SK-N-SH (cell line): Measurements from ENCODE around the gene TCFL5.

ENCODE experiments used
- CHD2 ChIP-seq: fragments of 150-350 bp; IDR thresholded peaks from 2 replicates; pipeline ENCODE4 v1.6.1; 2018; ENCODE audit warnings: low read length; ENCODE audit not compliant: partially characterized antibody
- EP300 ChIP-seq, 2 experiments: IDR thresholded peaks; 2 replicates each; pipeline versions ENCODE4 v1.4.0 to v1.6.1; 2012; ENCODE audit warnings: borderline replicate concordance in 1 of 2, low read depth in 1 of 2, low read length in 1 of 2
- EZH2phosphoT487 ChIP-seq: fragments of 200-600 bp; sonication (generic); IDR thresholded peaks from 2 replicates; pipeline ENCODE4 v1.6.1; 2017; ENCODE audit warnings: low read depth, mixed run types, mild to moderate bottlenecking, antibody characterized with exemption, moderate library complexity, borderline replicate concordance
- JUND ChIP-seq: IDR thresholded peaks from 2 replicates; pipeline ENCODE4 v1.4.0; 2012
- MXI1 ChIP-seq: IDR thresholded peaks from 2 replicates; pipeline ENCODE4 v1.6.1; 2012; ENCODE audit warnings: mild to moderate bottlenecking, low read depth, low read length, improper control_type of control experiment
- NRF1 ChIP-seq: IDR thresholded peaks from 2 replicates; pipeline ENCODE4 v1.6.1; 2012; ENCODE audit warnings: low read depth, mild to moderate bottlenecking, low read length
- RAD21 ChIP-seq: IDR thresholded peaks from 2 replicates; pipeline ENCODE4 v1.6.1; 2012; ENCODE audit warnings: mild to moderate bottlenecking, low read length
- RXRA ChIP-seq: IDR thresholded peaks from 2 replicates; pipeline ENCODE4 v1.4.0; 2012; ENCODE audit warnings: low read depth, mild to moderate bottlenecking, borderline replicate concordance
- YY1 ChIP-seq: IDR thresholded peaks from 2 replicates; pipeline ENCODE4 v1.4.0; 2012; ENCODE audit warnings: low read depth, mild to moderate bottlenecking
- TF ChIP-seq, protein P1 (sequence below): fragments of 200-600 bp; sonication (generic); IDR thresholded peaks from 2 replicates; pipeline ENCODE4 v1.6.1; 2017; ENCODE audit warnings: antibody characterized with exemption, mild to moderate bottlenecking, moderate library complexity
- TF ChIP-seq, protein P2 (sequence below): IDR thresholded peaks from 2 replicates; pipeline ENCODE4 v1.4.0; 2012; ENCODE audit warnings: low read depth
- TF ChIP-seq, protein P3 (sequence below): fragments of 150-350 bp; IDR thresholded peaks from 2 replicates; pipeline ENCODE4 v1.6.1; 2017; ENCODE audit warnings: antibody characterized with exemption, low read length, low read depth, borderline replicate concordance
- TF ChIP-seq, protein P4 (sequence below): IDR thresholded peaks from 2 replicates; pipeline ENCODE4; 2012

DNA sequence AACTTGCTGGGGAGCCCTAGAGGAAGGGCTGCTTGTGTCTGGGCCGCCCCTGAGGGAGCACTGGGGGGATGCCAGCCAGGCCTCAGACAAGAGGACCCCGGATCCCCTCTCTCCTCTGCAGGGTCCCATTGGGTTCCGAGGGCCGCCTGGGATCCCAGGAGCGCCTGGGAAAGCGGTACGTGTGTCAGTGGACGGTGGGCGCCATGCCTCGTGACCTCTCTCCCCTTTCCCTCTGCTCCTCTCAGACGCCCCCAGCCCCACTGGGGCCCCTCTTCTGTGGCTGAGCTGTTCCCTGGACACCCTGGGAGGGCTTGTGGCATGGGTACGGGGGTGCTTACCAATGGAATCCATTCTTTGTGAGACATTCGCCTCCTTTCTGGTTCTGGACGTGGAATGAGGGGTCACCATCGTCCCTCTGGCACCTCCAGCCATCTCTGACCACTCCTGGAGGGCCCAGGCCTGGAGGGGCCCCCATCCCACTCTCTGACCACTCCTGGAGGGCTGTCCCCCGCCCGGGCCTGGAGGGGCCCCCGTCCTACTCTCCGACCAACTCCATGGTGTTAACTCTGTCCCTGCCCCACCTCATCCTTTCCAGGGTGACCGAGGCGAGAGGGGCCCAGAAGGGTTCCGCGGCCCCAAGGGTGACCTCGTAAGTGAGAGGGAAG is 34.8 kb downstream of the TCFL5 start:
- TF ChIP-seq, protein P1, sequence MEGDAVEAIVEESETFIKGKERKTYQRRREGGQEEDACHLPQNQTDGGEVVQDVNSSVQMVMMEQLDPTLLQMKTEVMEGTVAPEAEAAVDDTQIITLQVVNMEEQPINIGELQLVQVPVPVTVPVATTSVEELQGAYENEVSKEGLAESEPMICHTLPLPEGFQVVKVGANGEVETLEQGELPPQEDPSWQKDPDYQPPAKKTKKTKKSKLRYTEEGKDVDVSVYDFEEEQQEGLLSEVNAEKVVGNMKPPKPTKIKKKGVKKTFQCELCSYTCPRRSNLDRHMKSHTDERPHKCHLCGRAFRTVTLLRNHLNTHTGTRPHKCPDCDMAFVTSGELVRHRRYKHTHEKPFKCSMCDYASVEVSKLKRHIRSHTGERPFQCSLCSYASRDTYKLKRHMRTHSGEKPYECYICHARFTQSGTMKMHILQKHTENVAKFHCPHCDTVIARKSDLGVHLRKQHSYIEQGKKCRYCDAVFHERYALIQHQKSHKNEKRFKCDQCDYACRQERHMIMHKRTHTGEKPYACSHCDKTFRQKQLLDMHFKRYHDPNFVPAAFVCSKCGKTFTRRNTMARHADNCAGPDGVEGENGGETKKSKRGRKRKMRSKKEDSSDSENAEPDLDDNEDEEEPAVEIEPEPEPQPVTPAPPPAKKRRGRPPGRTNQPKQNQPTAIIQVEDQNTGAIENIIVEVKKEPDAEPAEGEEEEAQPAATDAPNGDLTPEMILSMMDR, result no peak
- TF ChIP-seq RAD21, result no peak
- TF ChIP-seq, protein P2, sequence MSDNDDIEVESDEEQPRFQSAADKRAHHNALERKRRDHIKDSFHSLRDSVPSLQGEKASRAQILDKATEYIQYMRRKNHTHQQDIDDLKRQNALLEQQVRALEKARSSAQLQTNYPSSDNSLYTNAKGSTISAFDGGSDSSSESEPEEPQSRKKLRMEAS, result no peak
- TF ChIP-seq, protein P3, sequence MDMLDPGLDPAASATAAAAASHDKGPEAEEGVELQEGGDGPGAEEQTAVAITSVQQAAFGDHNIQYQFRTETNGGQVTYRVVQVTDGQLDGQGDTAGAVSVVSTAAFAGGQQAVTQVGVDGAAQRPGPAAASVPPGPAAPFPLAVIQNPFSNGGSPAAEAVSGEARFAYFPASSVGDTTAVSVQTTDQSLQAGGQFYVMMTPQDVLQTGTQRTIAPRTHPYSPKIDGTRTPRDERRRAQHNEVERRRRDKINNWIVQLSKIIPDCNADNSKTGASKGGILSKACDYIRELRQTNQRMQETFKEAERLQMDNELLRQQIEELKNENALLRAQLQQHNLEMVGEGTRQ, result no peak
- TF ChIP-seq JUND, result no peak
- TF ChIP-seq CHD2, result no peak
- no peak for TF ChIP-seq YY1
- TF ChIP-seq EP300 (IDR thresholded peaks at IDR 0.05; ENCODE audit: borderline replicate concordance in 1 of 2, low read depth in 1 of 2, low read length in 1 of 2), result no peak
- TF ChIP-seq, protein P4, sequence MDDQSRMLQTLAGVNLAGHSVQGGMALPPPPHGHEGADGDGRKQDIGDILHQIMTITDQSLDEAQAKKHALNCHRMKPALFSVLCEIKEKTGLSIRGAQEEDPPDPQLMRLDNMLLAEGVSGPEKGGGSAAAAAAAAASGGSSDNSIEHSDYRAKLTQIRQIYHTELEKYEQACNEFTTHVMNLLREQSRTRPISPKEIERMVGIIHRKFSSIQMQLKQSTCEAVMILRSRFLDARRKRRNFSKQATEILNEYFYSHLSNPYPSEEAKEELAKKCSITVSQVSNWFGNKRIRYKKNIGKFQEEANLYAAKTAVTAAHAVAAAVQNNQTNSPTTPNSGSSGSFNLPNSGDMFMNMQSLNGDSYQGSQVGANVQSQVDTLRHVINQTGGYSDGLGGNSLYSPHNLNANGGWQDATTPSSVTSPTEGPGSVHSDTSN, result no peak
- TF ChIP-seq RXRA, result no peak
- no peak for TF ChIP-seq EZH2phosphoT487
- no peak for TF ChIP-seq NRF1
- no peak for TF ChIP-seq MXI1
